Measurements from ENCODE around the gene TMEM200B.
A peak's percentile ranks its signal among the peaks of the same experiment; 100 is the strongest.
"Not testable (repeated sequence)": the region's sequence is repeated elsewhere in the genome, so short reads cannot be mapped to it uniquely, and the experiment has no call there.

Gene TMEM200B

DNA sequence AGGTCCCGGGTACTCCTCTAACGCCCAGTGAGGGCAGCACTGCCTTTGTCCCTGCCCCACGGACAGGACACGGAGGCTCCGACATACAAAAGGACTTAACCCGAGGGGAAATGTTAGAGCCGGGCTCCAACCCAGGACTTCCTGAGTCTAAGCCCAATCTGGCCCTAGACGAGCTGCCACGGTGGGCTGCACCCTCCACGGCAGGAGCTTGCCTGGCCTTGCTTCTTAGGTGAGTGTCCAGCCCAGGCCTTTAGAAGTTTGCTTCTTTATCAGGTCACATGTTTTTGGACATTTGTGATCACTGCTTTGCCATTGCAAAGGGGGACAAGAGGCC lies 11.0 kb upstream of the TMEM200B start:
- DNase-seq (ENCODE audit: low read depth in 2 of 2) = no peak

- DNase-seq (ENCODE audit: low read depth in 2 of 2) = no peak
Observed at GRCh38 chr1:29133861-29134694, 10.4 kb upstream of the TMEM200B start.

- DNase-seq (ENCODE audit: low read depth in 2 of 2) = not testable (repeated sequence)
Observed at GRCh38 chr1:29131056-29131455, 7.4 kb upstream of the TMEM200B start.

GRCh38 chr1:29129916-29130315 lies 6.2 kb upstream of the TMEM200B start:
- DNase-seq (ENCODE audit: low read depth in 2 of 2) = no peak

DNA sequence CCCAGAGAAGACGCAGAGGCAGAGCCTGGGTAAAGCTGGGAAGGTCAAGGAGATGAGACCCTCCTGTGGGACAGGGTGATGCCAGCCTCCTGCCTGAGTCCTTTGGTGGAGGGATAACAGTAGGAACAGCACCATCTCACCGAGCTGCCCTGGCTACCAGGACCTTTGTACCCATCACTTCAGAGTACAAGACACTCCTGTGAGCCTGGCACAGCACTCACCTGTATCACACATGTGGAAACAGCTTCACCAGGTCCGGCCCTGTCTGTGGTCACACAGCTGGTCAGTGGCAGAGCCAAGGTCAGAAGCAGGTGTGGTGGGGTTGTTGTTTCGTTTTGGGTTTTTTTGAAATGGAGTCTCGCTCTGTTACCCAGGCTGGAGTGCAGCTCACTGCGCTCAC lies 5.0 kb upstream of the TMEM200B start:
- DNase-seq (ENCODE audit: low read depth in 2 of 2) = no peak

GRCh38 chr1:29126198-29126597 lies 2.5 kb upstream of the TMEM200B start:
- DNase-seq (ENCODE audit: low read depth in 2 of 2) = no peak

DNA sequence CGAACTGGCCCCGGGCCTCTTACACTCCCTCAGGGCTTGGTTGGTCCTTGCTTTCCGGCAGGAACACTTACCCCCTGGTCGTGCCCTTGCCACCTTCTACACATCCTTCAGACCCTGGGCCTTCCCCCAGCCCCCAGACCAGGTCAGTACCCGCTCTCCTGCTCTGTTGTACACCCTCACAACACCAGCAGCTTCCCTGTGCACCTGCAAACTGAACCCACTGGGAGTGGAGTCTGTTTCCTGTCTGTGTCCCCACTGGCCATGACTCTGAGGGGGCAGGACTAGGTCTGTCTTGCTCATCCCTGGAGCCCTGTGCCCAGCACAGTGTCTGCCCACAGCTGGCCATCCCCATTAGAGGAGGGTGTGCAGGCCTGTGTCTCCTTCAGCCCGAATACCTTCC lies 2.1 kb upstream of the TMEM200B start:
- DNase-seq (ENCODE audit: low read depth in 2 of 2) = no peak

- DNase-seq (ENCODE audit: low read depth in 2 of 2) = no peak
Observed at GRCh38 chr1:29125237-29125641, 1.5 kb upstream of the TMEM200B start.

- DNase-seq (ENCODE audit: low read depth in 2 of 2) = peak in 1 of 2 donors; percentile 54
Observed at GRCh38 chr1:29124366-29125236, 898 bp upstream of the TMEM200B start.

DNA sequence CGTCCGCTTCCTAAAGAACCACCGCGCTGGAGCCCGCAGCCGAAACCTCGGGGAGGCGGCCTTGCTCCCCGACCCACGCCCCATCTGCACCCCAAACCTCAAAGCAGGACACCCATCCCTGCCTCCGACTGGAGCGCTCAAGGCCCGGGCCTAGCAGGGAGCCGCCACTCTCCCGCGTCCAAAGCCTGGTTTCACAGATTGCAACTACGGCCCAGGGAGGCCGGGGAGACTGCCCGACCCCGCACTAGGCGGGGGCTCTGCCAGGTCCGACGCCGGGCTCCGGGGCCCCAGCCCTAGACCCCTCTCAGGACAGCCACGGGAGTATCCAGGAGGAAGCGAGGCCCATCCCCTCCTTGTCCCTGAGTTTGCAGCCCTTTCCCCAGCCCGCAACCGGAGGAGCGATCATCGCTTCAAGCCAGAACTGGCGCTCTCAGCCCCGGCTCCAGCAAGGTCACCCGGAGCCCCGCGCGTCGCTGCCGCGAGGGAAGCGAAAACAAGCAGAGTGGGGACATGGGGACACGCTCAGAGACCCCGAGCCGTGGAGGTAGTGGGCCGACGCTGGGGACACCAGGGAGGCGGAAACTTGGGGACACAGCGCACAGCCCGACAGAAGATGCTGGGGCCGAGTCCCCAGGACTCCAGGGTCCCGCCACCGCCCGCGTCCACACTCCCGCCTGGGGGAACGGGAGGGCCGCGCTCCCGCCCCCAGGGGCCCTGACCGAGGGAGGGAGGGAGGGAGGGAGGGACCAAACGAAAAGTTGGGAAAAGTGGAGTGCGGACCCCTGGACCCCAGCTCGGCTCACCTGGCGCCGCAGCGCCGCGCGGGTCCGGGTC lies 433 bp downstream of the TMEM200B start:
- DNase-seq (ENCODE audit: low read depth in 2 of 2) = peak in 1 of 2 donors; percentile 22

DNA sequence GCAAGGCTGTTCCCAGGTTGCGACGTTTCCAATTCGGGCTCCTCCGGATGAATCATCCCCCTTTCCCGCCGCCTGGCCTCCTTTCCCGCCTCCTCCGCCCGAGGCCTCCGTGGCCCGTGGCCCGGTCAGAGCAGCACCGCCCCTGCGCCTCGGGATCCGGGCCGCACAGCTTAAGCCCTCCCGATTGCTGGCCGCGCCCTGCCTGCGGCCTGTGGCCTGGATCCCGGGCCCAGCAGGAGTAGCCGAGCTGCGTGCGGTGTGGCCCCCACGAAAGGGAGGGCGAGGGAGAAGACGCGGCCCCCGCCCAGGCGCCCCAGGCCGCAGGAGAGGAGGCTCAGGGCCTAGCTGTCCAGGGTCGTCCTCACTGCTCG lies 1.0 kb downstream of the TMEM200B start:
- DNase-seq (ENCODE audit: low read depth in 2 of 2) = peak in 1 of 2 donors; percentile 1

GRCh38 chr1:29121936-29122681 lies 1.6 kb downstream of the TMEM200B start:
- DNase-seq (ENCODE audit: low read depth in 2 of 2) = peak in 1 of 2 donors; percentile 8

DNA sequence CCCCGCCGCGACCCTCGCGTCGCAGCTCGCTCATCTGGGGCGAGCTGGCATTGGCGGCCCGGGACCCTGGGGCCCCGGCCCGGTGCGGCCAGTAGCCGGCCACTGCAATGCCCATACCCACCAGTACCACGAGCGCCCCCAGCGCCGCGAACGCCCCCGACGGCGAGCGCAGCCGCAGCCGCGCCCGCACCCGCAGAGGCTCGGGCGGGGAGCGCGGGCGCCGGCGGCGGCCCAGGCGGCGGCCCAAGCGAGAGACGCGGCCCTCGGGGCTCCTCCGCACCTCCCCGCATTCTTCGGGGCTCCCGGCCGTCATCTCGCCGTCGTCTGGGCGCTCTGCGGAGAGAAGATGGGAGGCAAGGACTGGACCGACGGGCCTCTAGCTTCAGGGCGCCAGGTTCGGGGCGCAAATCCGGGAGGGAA lies 2.2 kb downstream of the TMEM200B start:
- DNase-seq (ENCODE audit: low read depth in 2 of 2) = peak in 1 of 2 donors; percentile 12

- peak; percentile 45 to 57 for DNase-seq (ENCODE audit: low read depth in 2 of 2)
Observed at GRCh38 chr1:29120947-29121485, 2.7 kb downstream of the TMEM200B start.

- DNase-seq (ENCODE audit: low read depth in 2 of 2) = no peak
Observed at GRCh38 chr1:29120367-29120766, 3.3 kb downstream of the TMEM200B start.

DNA sequence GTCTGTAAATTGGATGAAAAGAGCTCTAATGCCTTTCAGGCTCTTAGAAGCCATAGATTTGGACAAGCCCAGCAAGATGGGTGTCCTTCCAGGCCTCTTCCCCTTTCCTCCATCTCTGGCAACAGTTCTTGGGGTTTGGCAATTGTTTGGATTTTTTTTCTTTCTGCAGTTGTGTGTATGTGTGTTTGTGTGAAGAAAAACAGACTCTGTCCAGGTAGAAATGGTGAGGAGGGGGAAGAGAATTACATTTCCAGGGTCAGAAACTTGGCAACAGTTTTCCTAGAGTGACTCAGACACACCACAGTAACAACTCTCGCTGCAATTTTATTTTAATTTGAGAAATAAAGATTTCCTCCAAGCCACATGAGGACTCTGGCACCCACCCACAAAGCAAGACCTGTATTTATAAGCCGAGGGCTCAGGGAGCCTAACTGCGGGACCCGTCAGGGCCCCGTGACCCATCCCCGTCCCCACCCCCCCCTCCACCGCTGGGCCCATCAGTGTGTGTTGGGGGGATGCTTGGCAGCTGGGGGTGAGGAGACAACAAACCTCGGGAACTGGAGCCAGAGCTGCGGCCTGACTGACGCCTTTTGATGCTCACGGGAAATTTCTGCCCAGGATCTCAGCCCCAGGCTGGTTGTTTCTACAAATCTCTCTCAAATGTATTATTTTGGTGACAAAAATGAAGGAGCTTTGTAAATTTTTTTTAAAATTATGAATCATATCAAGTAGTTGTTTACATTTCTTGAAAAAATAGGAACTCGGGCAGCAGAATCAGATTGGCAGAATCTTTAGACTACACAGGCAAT lies 4.4 kb downstream of the TMEM200B start:
- no peak for DNase-seq (ENCODE audit: low read depth in 2 of 2)

DNA sequence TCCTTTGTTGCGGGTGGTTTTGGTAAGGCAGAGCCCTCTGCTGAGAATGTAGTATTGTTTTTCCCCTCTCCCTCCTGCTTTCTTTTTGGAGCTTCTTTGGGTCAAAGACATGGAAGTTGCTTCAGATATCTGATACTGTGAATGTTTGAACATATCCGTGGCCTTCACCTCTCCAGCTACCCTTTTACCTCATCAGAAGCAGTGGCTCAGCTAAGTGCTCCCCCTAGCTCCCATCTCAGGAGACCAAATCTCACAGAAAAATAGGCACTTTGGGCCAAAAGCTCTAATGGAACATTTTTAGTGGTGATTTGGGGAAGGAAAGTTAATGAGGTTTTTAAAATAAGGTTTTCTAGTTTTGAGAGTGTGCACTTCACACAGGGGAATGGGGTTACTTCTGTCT lies 6.3 kb downstream of the TMEM200B start:
- no peak for DNase-seq (ENCODE audit: low read depth in 2 of 2)

DNA sequence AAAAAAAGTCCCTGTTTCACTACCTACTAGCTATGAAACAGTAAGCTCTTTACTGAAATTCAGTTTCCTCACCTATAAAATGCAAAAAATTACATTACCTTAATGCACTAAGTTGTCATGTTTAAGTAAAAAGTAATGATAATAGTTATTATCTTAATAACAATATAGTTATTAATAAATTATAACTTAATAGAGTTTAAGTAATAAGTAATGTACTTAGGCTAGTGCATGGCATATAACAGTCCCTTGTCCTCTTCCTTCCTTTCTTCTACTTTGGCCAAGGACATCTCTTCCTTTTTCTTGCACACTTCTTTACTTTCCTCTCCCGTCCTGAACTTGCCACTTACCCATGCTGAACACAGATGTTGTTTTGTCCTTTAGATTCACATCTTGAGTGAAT lies 9.0 kb downstream of the TMEM200B start:
- no peak for DNase-seq (ENCODE audit: low read depth in 2 of 2)

GRCh38 chr1:29113413-29114117 lies 10.1 kb downstream of the TMEM200B start:
- no peak for DNase-seq (ENCODE audit: low read depth in 2 of 2)
